SK-N-SH (cell line): ENCODE measurements around the gene ETAA1. TPM values are rescaled to one million over a fixed set of nuclear protein-coding genes. Genes with fewer than 3 reads are reported as not detected.

ENCODE experiments used
- CTCF ChIA-PET: fragments of 300-600, 350-600 bp; formaldehyde crosslinking; extraction: SDS; loops from one replicate; lab custom pipeline; 2021; lab: Yijun Ruan, JAX
- POLR2A ChIA-PET: fragments of 350-600 bp; sonication (Branson Sonifier 250); formaldehyde crosslinking; extraction: SDS; loops from one replicate; lab custom pipeline; 2020; ENCODE audit warnings: antibody characterized with exemption, inconsistent platforms; lab: Yijun Ruan, JAX
- DNase-seq: peaks from one replicate; pipeline ENCODE4 v3.0.0; 2012
- H2AFZ ChIP-seq: fragments of 200-600 bp; sonication (generic); 2 replicates; pipeline ENCODE4 v1.8.1; 2016; ENCODE audit warnings: antibody characterized with exemption, mild to moderate bottlenecking, low read depth
- H3F3A ChIP-seq: fragments of 200-600 bp; sonication (generic); replicated peaks from 2 replicates; pipeline ENCODE3; 2016; ENCODE audit warnings: antibody characterized with exemption, mild to moderate bottlenecking; ENCODE audit not compliant: insufficient read depth
- H3K27ac ChIP-seq, 2 experiments: fragments of 200-500 bp in 1 of 2; fragments of 200-600 bp in 1 of 2; sonication (Bioruptor generic) in 1 of 2; sonication (generic), shearing (Covaris generic) in 1 of 2; 2 replicates each; pipeline versions ENCODE4 v1.5.1 to v1.6.1; 2014 to 2016; ENCODE audit warnings: low read depth in 2 of 2, inconsistent platforms in 1 of 2, low read length in 1 of 2, mild to moderate bottlenecking in 1 of 2, mixed read lengths in 1 of 2
- H3K27me3 ChIP-seq: fragments of 200-600 bp; sonication (generic), shearing (Covaris generic); 2 replicates; pipeline ENCODE4 v1.6.1; 2016; ENCODE audit warnings: mixed run types; ENCODE audit not compliant: insufficient read depth
- H3K36me3 ChIP-seq, 2 experiments: fragments of 200-500 bp in 1 of 2; fragments of 200-600 bp in 1 of 2; sonication (Bioruptor generic) in 1 of 2; sonication (generic) in 1 of 2; replicated peaks in 1 of 2; 2 replicates each; pipeline versions ENCODE3 to v1.5.1; 2014 to 2016; ENCODE audit warnings: low read length in 1 of 2, mild to moderate bottlenecking in 1 of 2; ENCODE audit not compliant: insufficient read depth in 2 of 2, control insufficient read depth in 1 of 2
- H3K4me1 ChIP-seq, 2 experiments: fragments of 200-500 bp in 1 of 2; fragments of 200-600 bp in 1 of 2; sonication (Bioruptor generic) in 1 of 2; sonication (generic), shearing (Covaris generic) in 1 of 2; 2 replicates each; pipeline versions ENCODE4 v1.5.1 to v1.6.1; 2014 to 2016; ENCODE audit warnings: low read depth in 1 of 2, low read length in 1 of 2, mixed run types in 1 of 2; ENCODE audit not compliant: insufficient read depth in 2 of 2, control insufficient read depth in 1 of 2
- H3K4me2 ChIP-seq: fragments of 200-600 bp; sonication (generic), shearing (Covaris generic); 2 replicates; pipeline ENCODE4 v1.6.1; 2017; ENCODE audit warnings: mixed run types
- H3K4me3 ChIP-seq, 2 experiments: fragments of 200-500 bp in 1 of 2; fragments of 200-600 bp in 1 of 2; sonication (Bioruptor generic) in 1 of 2; sonication (generic), shearing (Covaris generic) in 1 of 2; 2 replicates each; pipeline versions ENCODE4 v1.5.1 to v1.8.1; 2014 to 2016; ENCODE audit warnings: low read depth in 2 of 2, inconsistent platforms in 1 of 2, low read length in 1 of 2, mild to moderate bottlenecking in 1 of 2, mixed read lengths in 1 of 2, moderate library complexity in 1 of 2
- H3K79me2 ChIP-seq: fragments of 200-600 bp; sonication (generic); 2 replicates; pipeline ENCODE4 v1.8.1; 2017; ENCODE audit warnings: mild to moderate bottlenecking; ENCODE audit not compliant: insufficient read depth
- H3K9ac ChIP-seq: fragments of 200-600 bp; sonication (generic); 2 replicates; pipeline ENCODE4 v1.6.1; 2017; ENCODE audit warnings: mixed run types
- H3K9me2 ChIP-seq: fragments of 200-600 bp; sonication (generic); 2 replicates; pipeline ENCODE4 v1.6.1; 2017; ENCODE audit warnings: mixed run types
- H3K9me3 ChIP-seq: fragments of 200-600 bp; sonication (generic); 2 replicates; pipeline ENCODE4 v1.6.1; 2017; ENCODE audit warnings: mixed run types, mild to moderate bottlenecking, moderate library complexity
- H4K20me1 ChIP-seq: fragments of 200-600 bp; sonication (generic); 2 replicates; pipeline ENCODE4 v1.6.1; 2017; ENCODE audit warnings: mild to moderate bottlenecking, mixed run types; ENCODE audit not compliant: insufficient read depth
- EZH2phosphoT487 ChIP-seq: fragments of 200-600 bp; sonication (generic); IDR thresholded peaks from 2 replicates; pipeline ENCODE4 v1.6.1; 2017; ENCODE audit warnings: low read depth, mixed run types, mild to moderate bottlenecking, antibody characterized with exemption, moderate library complexity, borderline replicate concordance
- FOXM1 ChIP-seq: IDR thresholded peaks from 2 replicates; pipeline ENCODE4 v1.4.0; 2012; ENCODE audit warnings: low read depth, mild to moderate bottlenecking
- GABPA ChIP-seq: IDR thresholded peaks from 2 replicates; pipeline ENCODE4 v1.4.0; 2012; ENCODE audit warnings: low read depth, mild to moderate bottlenecking
- GATA2 ChIP-seq: sonication (generic); formaldehyde crosslinking; IDR thresholded peaks from 2 replicates; pipeline ENCODE4 v1.5.0; 2020; ENCODE audit warnings: mild to moderate bottlenecking, missing genetic modification reagents
- NFIC ChIP-seq: IDR thresholded peaks from 2 replicates; pipeline ENCODE4 v1.4.0; 2012; ENCODE audit warnings: borderline replicate concordance
- NRF1 ChIP-seq: IDR thresholded peaks from 2 replicates; pipeline ENCODE4 v1.6.1; 2012; ENCODE audit warnings: low read depth, mild to moderate bottlenecking, low read length
- PBX3 ChIP-seq: IDR thresholded peaks from 2 replicates; pipeline ENCODE4; 2012
- RCOR1 ChIP-seq: fragments of 150-350 bp; IDR thresholded peaks from 2 replicates; pipeline ENCODE4 v1.6.1; 2017; ENCODE audit warnings: antibody characterized with exemption, low read length
- RXRA ChIP-seq: IDR thresholded peaks from 2 replicates; pipeline ENCODE4 v1.4.0; 2012; ENCODE audit warnings: low read depth, mild to moderate bottlenecking, borderline replicate concordance
- TAF1 ChIP-seq: IDR thresholded peaks from 2 replicates; pipeline ENCODE4 v1.6.1; 2012; ENCODE audit warnings: low read depth, mild to moderate bottlenecking, low read length, moderate library complexity, borderline replicate concordance
- TEAD4 ChIP-seq: IDR thresholded peaks from 2 replicates; pipeline ENCODE4 v1.4.0; 2012; ENCODE audit warnings: mild to moderate bottlenecking, borderline replicate concordance; ENCODE audit not compliant: insufficient read depth
- WGBS: methylation state at CpG from one replicate; pipeline ENCODE4 v1.1.6; 2017; ENCODE audit warnings: low lambda C conversion rate; 5-methylcytosine and 5-hydroxymethylcytosine counted together
- polyA plus RNA-seq, 3 experiments: library from polyadenylated mRNA; depleted of rRNA; stranded (reverse); fragments of >200 nt; gene quantifications; 2 replicates each; pipeline ENCODE4 v1.2.3, GENCODE V29; 2012
- TF ChIP-seq, protein P1 (sequence below): fragments of 150-350 bp; IDR thresholded peaks from 2 replicates; pipeline ENCODE4 v1.6.1; 2017; ENCODE audit warnings: antibody characterized with exemption, low read length, low read depth, borderline replicate concordance
- TF ChIP-seq, protein P2 (sequence below): IDR thresholded peaks from 2 replicates; pipeline ENCODE4 v1.6.1; 2012; ENCODE audit warnings: mild to moderate bottlenecking, low read depth, low read length, moderate library complexity
- TF ChIP-seq, protein P3 (sequence below): IDR thresholded peaks from 2 replicates; pipeline ENCODE4 v1.4.0; 2012; ENCODE audit warnings: low read depth, borderline replicate concordance

ETAA1 gene
- polyA plus RNA-seq, 1 of the 3 experiments (the other 2 are of a cell fraction): 6.8 TPM

DNA sequence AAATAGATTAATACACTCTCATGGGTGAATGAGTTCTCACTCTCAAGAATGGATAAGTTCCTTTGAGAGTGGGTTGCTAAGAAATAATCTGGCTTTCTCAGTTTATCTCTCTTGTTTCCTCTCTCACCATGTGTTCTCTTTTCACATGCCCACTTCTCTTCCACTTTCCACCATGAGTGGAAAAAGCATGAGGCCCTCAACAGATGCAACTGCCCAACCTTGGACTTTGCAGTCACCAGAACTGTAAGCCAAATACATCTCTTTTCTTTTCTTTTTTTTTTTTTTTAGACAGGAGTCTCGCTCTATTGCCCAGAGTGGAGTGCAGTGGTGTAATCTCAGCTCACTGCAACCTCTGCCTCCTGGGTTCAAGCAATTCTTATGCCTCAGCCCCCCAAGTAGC is 18.1 kb upstream of the ETAA1 start:
- 100% methylated on average over 1 of the region's 1 CpG for WGBS

More for the DNA sequence above, 18.1 kb upstream of the ETAA1 start:
- no peaks in the 10 kb centered on the region for H3K27me3 ChIP-seq
- no peak overlapping the region for H2AFZ ChIP-seq
- H3K9me2 ChIP-seq: no peaks in the 10 kb centered on the region
- CTCF ChIA-PET: no interaction called here
- no peaks in the 10 kb centered on the region for H3K79me2 ChIP-seq
- no peaks in the 10 kb centered on the region for H3K36me3 ChIP-seq
- no peak for DNase-seq
- H4K20me1 ChIP-seq: no peaks in the 10 kb centered on the region
- no peak overlapping the region for H3K4me2 ChIP-seq
- no peak for TF ChIP-seq RCOR1
- TF ChIP-seq GABPA: no peak
- TF ChIP-seq, protein P1, sequence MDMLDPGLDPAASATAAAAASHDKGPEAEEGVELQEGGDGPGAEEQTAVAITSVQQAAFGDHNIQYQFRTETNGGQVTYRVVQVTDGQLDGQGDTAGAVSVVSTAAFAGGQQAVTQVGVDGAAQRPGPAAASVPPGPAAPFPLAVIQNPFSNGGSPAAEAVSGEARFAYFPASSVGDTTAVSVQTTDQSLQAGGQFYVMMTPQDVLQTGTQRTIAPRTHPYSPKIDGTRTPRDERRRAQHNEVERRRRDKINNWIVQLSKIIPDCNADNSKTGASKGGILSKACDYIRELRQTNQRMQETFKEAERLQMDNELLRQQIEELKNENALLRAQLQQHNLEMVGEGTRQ: no peak
- TF ChIP-seq, protein P2, sequence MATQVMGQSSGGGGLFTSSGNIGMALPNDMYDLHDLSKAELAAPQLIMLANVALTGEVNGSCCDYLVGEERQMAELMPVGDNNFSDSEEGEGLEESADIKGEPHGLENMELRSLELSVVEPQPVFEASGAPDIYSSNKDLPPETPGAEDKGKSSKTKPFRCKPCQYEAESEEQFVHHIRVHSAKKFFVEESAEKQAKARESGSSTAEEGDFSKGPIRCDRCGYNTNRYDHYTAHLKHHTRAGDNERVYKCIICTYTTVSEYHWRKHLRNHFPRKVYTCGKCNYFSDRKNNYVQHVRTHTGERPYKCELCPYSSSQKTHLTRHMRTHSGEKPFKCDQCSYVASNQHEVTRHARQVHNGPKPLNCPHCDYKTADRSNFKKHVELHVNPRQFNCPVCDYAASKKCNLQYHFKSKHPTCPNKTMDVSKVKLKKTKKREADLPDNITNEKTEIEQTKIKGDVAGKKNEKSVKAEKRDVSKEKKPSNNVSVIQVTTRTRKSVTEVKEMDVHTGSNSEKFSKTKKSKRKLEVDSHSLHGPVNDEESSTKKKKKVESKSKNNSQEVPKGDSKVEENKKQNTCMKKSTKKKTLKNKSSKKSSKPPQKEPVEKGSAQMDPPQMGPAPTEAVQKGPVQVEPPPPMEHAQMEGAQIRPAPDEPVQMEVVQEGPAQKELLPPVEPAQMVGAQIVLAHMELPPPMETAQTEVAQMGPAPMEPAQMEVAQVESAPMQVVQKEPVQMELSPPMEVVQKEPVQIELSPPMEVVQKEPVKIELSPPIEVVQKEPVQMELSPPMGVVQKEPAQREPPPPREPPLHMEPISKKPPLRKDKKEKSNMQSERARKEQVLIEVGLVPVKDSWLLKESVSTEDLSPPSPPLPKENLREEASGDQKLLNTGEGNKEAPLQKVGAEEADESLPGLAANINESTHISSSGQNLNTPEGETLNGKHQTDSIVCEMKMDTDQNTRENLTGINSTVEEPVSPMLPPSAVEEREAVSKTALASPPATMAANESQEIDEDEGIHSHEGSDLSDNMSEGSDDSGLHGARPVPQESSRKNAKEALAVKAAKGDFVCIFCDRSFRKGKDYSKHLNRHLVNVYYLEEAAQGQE: no peak
- TF ChIP-seq TAF1: no peak
- no peak for TF ChIP-seq GATA2 (CRISPR knock-in tag)
- no peak for TF ChIP-seq RXRA
- no peak for TF ChIP-seq NFIC
- TF ChIP-seq, protein P3, sequence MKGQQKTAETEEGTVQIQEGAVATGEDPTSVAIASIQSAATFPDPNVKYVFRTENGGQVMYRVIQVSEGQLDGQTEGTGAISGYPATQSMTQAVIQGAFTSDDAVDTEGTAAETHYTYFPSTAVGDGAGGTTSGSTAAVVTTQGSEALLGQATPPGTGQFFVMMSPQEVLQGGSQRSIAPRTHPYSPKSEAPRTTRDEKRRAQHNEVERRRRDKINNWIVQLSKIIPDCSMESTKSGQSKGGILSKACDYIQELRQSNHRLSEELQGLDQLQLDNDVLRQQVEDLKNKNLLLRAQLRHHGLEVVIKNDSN: no peak
- TF ChIP-seq EZH2phosphoT487: no peak
- TF ChIP-seq FOXM1: no peak
- TF ChIP-seq NRF1: no peak
- TF ChIP-seq PBX3: no peak
- no peak for TF ChIP-seq TEAD4
- POLR2A ChIA-PET: no interaction called here
- no peak overlapping the region for H3K9ac ChIP-seq
- no peaks in the 10 kb centered on the region for H3K9me3 ChIP-seq
- no peaks in the 10 kb centered on the region for H3F3A ChIP-seq
- peaks cover 0 to 9% of the 10 kb centered on the region in 2 experiments; a peak in 3 of 4 replicates for H3K4me1 ChIP-seq
- no peak overlapping the region for H3K27ac ChIP-seq
- no peak overlapping the region for H3K4me3 ChIP-seq
